Uterus (tissue), 2 donors: Measurements from ENCODE around the gene RNF169.

Experiments used
- CTCF ChIP-seq, 4 experiments: fragments of 200-600 bp in 2 of 4; fragments of 450-650 bp in 2 of 4; sonication (generic) in 2 of 4; IDR thresholded peaks; one replicate each; pipeline ENCODE4 v1.5.1; 2016 to 2019; ENCODE audit warnings: antibody characterized with exemption in 4 of 4, mild to moderate bottlenecking in 2 of 4, moderate library complexity in 1 of 4
- POLR2A ChIP-seq, 2 donors: fragments of 450-650 bp; IDR thresholded peaks; one replicate each; pipeline ENCODE4 v1.6.1; 2016; ENCODE audit warnings: antibody characterized with exemption in 2 of 2, mild to moderate bottlenecking in 1 of 2, moderate library complexity in 1 of 2

- peak; percentile 70 to 90 (median 78) for TF ChIP-seq CTCF (IDR thresholded peaks at IDR 0.05)
- no peak for TF ChIP-seq POLR2A (IDR thresholded peaks at IDR 0.05)
Measured at GRCh38 chr11:74702383-74703007, 46.2 kb upstream of the RNF169 start.
